Activated CD4-positive, alpha-beta T cell treated with anti-CD3 and anti-CD28 coated beads for 36 hours (primary cell): ENCODE results near the gene ZFPL1. TPM values are rescaled to one million over a fixed set of nuclear protein-coding genes. Genes with fewer than 3 reads are reported as not detected.

Experiments
- ATAC-seq: fragments of 200-7000 bp; cut with Tn5 transposase; one replicate; pipeline ENCODE4 v1.10.0; 2021; ENCODE audit warnings: mild to moderate bottlenecking, moderate library complexity
- CTCF ChIA-PET: fragments of 350-600 bp; sonication (Branson Sonifier 250); formaldehyde crosslinking; loops from one replicate; lab custom pipeline; 2021; ENCODE audit warnings: antibody characterized with exemption; lab: Charles Lee
- POLR2A ChIA-PET: fragments of 350-600 bp; sonication (Branson Sonifier 250); formaldehyde crosslinking; loops from one replicate; lab custom pipeline; 2021; ENCODE audit warnings: antibody characterized with exemption, inconsistent platforms; lab: Charles Lee
- DNase-seq: peaks from one replicate; pipeline ENCODE4 v3.0.0-alpha.2; 2020
- H3K27ac Mint-ChIP-seq: one replicate; pipeline ENCODE4 v1.8.0; 2021; ENCODE audit warnings: mixed read lengths
- H3K27me3 Mint-ChIP-seq: one replicate; pipeline ENCODE4 v1.8.0; 2021; ENCODE audit warnings: mixed read lengths
- H3K36me3 Mint-ChIP-seq: one replicate; pipeline ENCODE4 v1.8.0; 2021; ENCODE audit warnings: low read depth, mixed read lengths
- H3K4me1 Mint-ChIP-seq: one replicate; pipeline ENCODE4 v1.8.0; 2021; ENCODE audit warnings: mixed read lengths
- H3K4me3 Mint-ChIP-seq: one replicate; pipeline ENCODE4 v1.8.0; 2021; ENCODE audit warnings: mild to moderate bottlenecking, moderate library complexity, mixed read lengths
- H3K9me3 Mint-ChIP-seq: one replicate; pipeline ENCODE4 v1.8.0; 2021; ENCODE audit warnings: low read depth, mixed read lengths
- intact Hi-C, 2 experiments: fragments of 100-400 bp; cut with DNase I in 1 of 2; cut with micrococcal nuclease in 1 of 2; formaldehyde crosslinking; loops; one replicate each; pipeline versions ENCODE4 v1.14.2 to v1.15.1; 2022 to 2024; cut with DNase I, micrococcal nuclease
- total RNA-seq, 2 experiments: library from RNA; stranded (reverse); gene quantifications; one replicate each; pipeline ENCODE4 v1.2.3, GENCODE V29; 2021

Gene ZFPL1
- total RNA-seq, 2 experiments from 2014 or later = 24.2 to 31.8 TPM

DNA sequence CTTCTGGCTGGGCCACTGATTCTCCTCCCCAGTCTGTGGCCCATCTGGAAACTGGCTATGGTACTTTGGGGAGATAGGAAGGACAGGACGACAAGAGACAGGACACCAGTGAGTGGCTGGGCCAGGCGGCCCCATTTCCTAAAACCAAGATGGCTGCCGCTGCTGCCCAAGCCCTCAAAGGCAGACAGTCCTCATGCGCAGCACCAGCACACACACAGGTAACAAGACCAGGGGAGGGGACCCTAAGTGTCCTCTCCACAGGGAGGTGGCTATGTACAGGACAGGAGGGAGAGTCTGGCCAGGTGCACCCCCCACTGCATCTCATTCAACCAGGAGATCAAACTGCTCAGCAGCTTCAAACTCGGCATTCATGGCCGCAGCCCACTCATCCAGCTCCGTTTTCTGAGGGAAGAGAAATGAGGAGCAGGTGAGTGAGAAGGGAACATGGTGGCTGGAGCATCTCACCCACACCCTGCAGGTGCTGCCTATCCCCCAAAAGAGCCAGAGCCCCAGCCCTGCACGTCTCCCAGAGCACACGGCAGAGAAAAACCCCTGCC is 5.2 kb upstream of the ZFPL1 start:
- Mint-ChIP-seq H3K27me3 (no peaks in the 10 kb centered on the region), H3K4me3 (no peak overlapping the region), H3K4me1 (peaks cover 35% of the 10 kb centered on the region), H3K36me3 (peaks cover 69% of the 10 kb centered on the region), H3K27ac (peak overlapping the region; percentile 7), H3K9me3 (no peaks in the 10 kb centered on the region)
- ChIA-PET CTCF (interaction anchor here (0.5 to 1.0 kb wide), 3 partner anchors 16 to 131 kb away, joined by 3 to 4 read pairs (median 3); no protein-coding TSS in a partner anchor), POLR2A (interaction anchor here (0.6 to 0.9 kb wide), 3 partner anchors 9 to 69 kb away, joined by 3 read pairs; no protein-coding TSS in a partner anchor)
- DNase-seq = no peak
- intact Hi-C loops = loop anchor here (1.0 kb wide), 1 partner anchor 66 kb away; no protein-coding TSS in a partner anchor
- no peak for ATAC-seq

DNA sequence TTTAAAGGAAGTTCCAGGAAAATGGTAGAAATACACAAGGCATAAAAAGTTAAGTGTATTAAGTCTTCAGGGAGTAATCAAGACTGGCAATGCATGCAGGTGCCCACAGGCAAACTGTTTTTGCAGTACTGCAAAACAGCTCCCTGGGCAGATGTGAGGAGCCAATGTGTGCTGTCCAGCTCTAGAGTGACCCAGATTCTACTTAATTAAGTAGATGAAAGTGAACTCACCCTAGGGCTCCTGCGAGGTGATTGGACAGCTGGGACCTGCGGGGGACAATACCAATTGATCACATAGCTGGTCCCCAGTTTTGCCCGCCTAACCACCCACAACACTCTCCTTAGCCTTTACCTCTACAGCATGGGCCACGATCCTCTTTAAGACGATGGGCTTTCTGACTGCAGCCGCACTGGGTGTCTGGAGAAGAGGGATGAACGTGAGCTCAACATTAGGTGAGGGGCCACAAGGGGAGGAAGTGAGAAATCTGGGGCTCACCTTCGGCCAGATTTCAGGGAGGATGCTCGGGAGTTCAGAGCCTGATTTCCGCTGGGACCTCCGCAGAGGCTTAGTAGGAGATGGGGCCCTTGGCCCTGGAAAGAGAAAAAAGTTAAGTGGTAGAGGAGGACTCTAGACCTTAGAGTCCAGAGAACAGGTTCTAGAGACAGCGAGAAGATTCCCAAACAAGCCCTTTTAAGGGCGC is 738 bp upstream of the ZFPL1 start:
- intact Hi-C loops = loop anchor here in 1 of 2 experiments (1.0 to 5.0 kb wide), 2 partner anchors 41 to 56 kb away; partner anchors contain the start of genes SAC3D1 and SNX15
- no peaks in the 10 kb centered on the region for H3K9me3 Mint-ChIP-seq

DNA sequence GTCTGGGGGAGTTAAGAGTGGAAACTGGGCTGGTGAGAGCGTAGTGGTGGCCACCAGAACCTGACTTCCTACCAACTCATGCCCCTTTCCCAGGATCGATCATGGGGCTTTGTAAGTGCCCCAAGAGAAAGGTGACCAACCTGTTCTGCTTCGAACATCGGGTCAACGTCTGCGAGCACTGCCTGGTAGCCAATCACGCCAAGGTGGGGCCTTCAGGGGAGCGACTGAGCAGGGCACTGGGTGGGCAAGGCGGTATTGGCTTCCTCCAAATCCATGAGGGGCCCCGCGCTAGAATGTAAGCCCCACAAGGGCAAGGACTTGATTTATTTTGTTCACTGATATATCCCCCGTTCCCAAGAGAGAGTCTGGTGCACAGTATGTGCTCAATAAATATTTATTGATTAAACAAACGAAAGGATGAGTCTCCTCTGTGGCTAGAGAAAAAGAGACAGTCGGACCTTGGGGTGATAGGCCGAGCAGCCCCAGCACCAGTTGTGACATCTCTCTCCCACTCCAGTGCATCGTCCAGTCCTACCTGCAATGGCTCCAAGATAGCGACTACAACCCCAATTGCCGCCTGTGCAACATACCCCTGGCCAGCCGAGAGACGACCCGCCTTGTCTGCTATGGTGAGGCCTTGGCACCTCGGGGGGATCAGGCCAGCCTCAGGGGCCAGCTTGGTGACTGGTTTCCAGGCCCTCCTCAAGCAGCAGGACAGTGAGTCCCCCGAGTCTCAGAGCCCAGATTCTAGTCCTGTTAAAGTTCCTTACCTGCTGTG is 765 bp downstream of the ZFPL1 start:
- POLR2A ChIA-PET = interaction anchor here (0.6 to 1.1 kb wide), 3 partner anchors 13 to 554 kb away, joined by 3 to 7 read pairs (median 4); partner anchors contain the start of gene ZNHIT2
- peaks cover 59% of the 10 kb centered on the region for H3K36me3 Mint-ChIP-seq
- H3K9me3 Mint-ChIP-seq = no peaks in the 10 kb centered on the region

More for the DNA sequence above, 738 bp upstream of the ZFPL1 start:
- peak overlapping the region; percentile 99 for H3K4me3 Mint-ChIP-seq
- peaks cover 63% of the 10 kb centered on the region for H3K36me3 Mint-ChIP-seq
- CTCF ChIA-PET = interaction anchor here (0.5 to 1.4 kb wide), 11 partner anchors 9 to 853 kb away, joined by 3 to 5 read pairs (median 3); partner anchors contain the start of gene MRPL49
- peak overlapping the region; percentile 98 for H3K27ac Mint-ChIP-seq
- H3K4me1 Mint-ChIP-seq = peaks cover 47% of the 10 kb centered on the region
- peak; percentile 3 for ATAC-seq
- POLR2A ChIA-PET = interaction anchor here (0.5 to 1.1 kb wide), 5 partner anchors 10 to 1564 kb away, joined by 3 read pairs; partner anchors contain the start of gene TM7SF2
- H3K27me3 Mint-ChIP-seq = no peaks in the 10 kb centered on the region
- DNase-seq = peak; percentile 30

DNA sequence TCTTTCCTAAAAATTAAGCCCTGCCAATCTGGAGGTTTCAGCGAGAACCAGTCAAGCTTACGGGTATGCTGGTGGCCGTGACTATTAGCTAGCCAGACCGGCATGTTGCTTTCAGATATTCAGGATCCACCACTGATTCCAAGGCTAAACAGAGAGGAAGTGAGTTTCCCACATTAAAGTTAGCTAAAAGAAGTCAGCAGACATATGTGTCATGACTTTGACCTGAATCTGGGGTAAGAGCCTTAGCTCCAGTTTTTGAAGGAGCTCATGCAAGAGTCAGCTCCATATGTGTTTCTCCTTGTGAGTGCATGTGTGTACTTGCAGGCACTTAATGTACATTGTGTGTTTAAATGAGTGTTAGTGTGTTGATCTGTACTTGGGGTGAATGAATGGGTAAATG is 1.4 kb downstream of the ZFPL1 start:
- Mint-ChIP-seq H3K4me3 (peak overlapping the region; percentile 99), H3K9me3 (no peaks in the 10 kb centered on the region), H3K27me3 (no peaks in the 10 kb centered on the region), H3K4me1 (peaks cover 31% of the 10 kb centered on the region), H3K27ac (peak overlapping the region; percentile 98), H3K36me3 (peaks cover 56% of the 10 kb centered on the region)
- intact Hi-C loops = loop anchor here in 1 of 2 experiments (2.0 kb wide), 1 partner anchor 25 kb away; the partner anchor contains the start of gene TM7SF2
- POLR2A ChIA-PET = interaction anchor here (1.0 to 1.1 kb wide), 2 partner anchors 13 to 32 kb away, joined by 4 to 7 read pairs; partner anchors contain the start of gene ZNHIT2
- no peak for ATAC-seq
- DNase-seq = no peak
- CTCF ChIA-PET = interaction anchor here (0.7 to 1.2 kb wide), 5 partner anchors 25 to 71 kb away, joined by 3 to 4 read pairs (median 3); partner anchors contain the start of genes ARL2, MRPL49, TM7SF2 and ZNHIT2

More for the DNA sequence above, 765 bp downstream of the ZFPL1 start:
- no peak for DNase-seq
- H3K27ac Mint-ChIP-seq = peak overlapping the region; percentile 98
- peaks cover 35% of the 10 kb centered on the region for H3K4me1 Mint-ChIP-seq
- CTCF ChIA-PET = interaction anchor here (0.7 to 1.2 kb wide), 4 partner anchors 26 to 38 kb away, joined by 3 to 4 read pairs (median 3); partner anchors contain the start of genes MRPL49, TM7SF2 and ZNHIT2
- H3K4me3 Mint-ChIP-seq = peak overlapping the region; percentile 99
- no peaks in the 10 kb centered on the region for H3K27me3 Mint-ChIP-seq
- ATAC-seq = peak; percentile 10
- intact Hi-C loops = loop anchor here (1.0 to 5.0 kb wide), 19 partner anchors 12 to 531 kb away; partner anchors contain the start of genes FAU (in 2 of the 2), MRPL49 (in 2 of the 2), SAC3D1 (in 2 of the 2) and VPS51 (in 2 of the 2)

GRCh38 chr11:65086809-65087208 is 2.8 kb downstream of the ZFPL1 start:
- Mint-ChIP-seq H3K4me3 (no peak overlapping the region), H3K9me3 (no peaks in the 10 kb centered on the region), H3K27me3 (no peaks in the 10 kb centered on the region), H3K36me3 (peaks cover 44% of the 10 kb centered on the region), H3K4me1 (peaks cover 24% of the 10 kb centered on the region), H3K27ac (no peak overlapping the region)
- ChIA-PET POLR2A (no interaction called here), CTCF (no interaction called here)
- intact Hi-C loops = no loop called here
- ATAC-seq (no peak), DNase-seq (no peak)

DNA sequence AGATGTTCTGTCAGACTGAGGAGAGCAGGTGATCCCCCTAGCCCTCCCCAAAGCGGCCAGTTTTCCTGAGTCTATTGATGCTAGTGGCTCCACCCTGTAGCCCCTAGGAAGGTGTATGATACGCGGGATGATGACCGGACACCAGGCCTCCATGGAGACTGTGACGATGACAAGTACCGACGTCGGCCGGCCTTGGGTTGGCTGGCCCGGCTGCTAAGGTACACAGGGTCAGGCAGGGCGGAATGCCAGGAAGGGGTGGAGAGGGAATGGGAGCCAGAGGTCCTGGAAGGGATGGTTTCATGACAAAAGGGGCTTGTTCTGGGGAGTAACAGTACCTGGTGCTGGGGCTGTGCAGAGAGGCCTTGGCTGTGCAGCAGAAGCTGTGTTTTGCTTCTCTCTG is 3.2 kb downstream of the ZFPL1 start:
- POLR2A ChIA-PET = no interaction called here
- Mint-ChIP-seq H3K36me3 (peaks cover 40% of the 10 kb centered on the region), H3K27ac (no peak overlapping the region), H3K4me1 (peaks cover 21% of the 10 kb centered on the region), H3K27me3 (no peaks in the 10 kb centered on the region), H3K9me3 (no peaks in the 10 kb centered on the region), H3K4me3 (no peak overlapping the region)
- DNase-seq (no peak), ATAC-seq (no peak)
- intact Hi-C loops = no loop called here
- CTCF ChIA-PET = no interaction called here

DNA sequence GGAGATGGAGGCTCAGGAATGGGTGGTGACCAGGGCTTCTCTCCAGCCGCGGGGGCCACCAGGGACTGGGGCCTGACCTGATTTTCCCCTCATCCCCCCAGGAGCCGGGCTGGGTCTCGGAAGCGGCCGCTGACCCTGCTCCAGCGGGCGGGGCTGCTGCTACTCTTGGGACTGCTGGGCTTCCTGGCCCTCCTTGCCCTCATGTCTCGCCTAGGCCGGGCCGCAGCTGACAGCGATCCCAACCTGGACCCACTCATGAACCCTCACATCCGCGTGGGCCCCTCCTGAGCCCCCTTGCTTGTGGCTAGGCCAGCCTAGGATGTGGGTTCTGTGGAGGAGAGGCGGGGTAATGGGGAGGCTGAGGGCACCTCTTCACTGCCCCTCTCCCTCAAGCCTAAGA is 3.8 kb downstream of the ZFPL1 start:
- CTCF ChIA-PET = interaction anchor here (1.2 kb wide), 1 partner anchor 11 kb away, joined by 3 read pairs; no protein-coding TSS in a partner anchor
- Mint-ChIP-seq H3K27ac (no peak overlapping the region), H3K4me1 (peaks cover 17% of the 10 kb centered on the region), H3K27me3 (no peaks in the 10 kb centered on the region), H3K9me3 (no peaks in the 10 kb centered on the region), H3K4me3 (no peak overlapping the region), H3K36me3 (peaks cover 34% of the 10 kb centered on the region)
- no peak for ATAC-seq
- intact Hi-C loops = no loop called here
- POLR2A ChIA-PET = no interaction called here
- DNase-seq = no peak

DNA sequence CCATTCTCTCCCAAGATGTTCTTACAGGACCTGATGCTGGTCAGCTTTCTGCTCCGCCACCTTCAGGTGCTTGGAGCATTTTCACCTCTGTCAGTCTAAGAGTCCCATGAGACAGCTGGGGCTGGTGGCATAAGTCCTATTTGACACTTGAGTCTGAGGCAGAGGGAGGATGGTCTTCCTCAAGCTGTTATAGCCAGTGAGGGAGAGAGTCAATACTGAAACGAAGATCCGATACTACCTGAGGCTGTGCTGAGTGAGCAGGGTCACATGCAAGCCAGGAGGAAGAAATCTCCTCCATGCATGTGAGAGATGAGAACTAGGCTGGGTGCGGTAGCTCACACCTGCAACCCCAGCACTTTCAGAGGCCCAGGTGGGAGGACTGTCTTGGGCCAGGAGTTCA is 5.6 kb downstream of the ZFPL1 start:
- no peak overlapping the region for H3K27ac Mint-ChIP-seq
- no peak overlapping the region for H3K4me3 Mint-ChIP-seq
- DNase-seq (no peak), ATAC-seq (no peak)
- no peaks in the 10 kb centered on the region for H3K9me3 Mint-ChIP-seq
- H3K27me3 Mint-ChIP-seq = no peaks in the 10 kb centered on the region
- peaks cover 13% of the 10 kb centered on the region for H3K4me1 Mint-ChIP-seq
- intact Hi-C loops = no loop called here
- peaks cover 23% of the 10 kb centered on the region for H3K36me3 Mint-ChIP-seq
- CTCF ChIA-PET = interaction anchor here (0.8 kb wide), 1 partner anchor 23 kb away, joined by 3 read pairs; no protein-coding TSS in a partner anchor
- POLR2A ChIA-PET = no interaction called here

GRCh38 chr11:65090628-65091027 is 6.6 kb downstream of the ZFPL1 start:
- intact Hi-C loops = no loop called here
- Mint-ChIP-seq H3K36me3 (peaks cover 22% of the 10 kb centered on the region), H3K27ac (no peak overlapping the region), H3K9me3 (no peaks in the 10 kb centered on the region), H3K27me3 (no peaks in the 10 kb centered on the region), H3K4me3 (no peak overlapping the region), H3K4me1 (peaks cover 6% of the 10 kb centered on the region)
- ATAC-seq (no peak), DNase-seq (no peak)
- ChIA-PET POLR2A (interaction anchor here (0.6 to 1.0 kb wide), 2 partner anchors 11 to 47 kb away, joined by 3 read pairs; no protein-coding TSS in a partner anchor), CTCF (no interaction called here)

DNA sequence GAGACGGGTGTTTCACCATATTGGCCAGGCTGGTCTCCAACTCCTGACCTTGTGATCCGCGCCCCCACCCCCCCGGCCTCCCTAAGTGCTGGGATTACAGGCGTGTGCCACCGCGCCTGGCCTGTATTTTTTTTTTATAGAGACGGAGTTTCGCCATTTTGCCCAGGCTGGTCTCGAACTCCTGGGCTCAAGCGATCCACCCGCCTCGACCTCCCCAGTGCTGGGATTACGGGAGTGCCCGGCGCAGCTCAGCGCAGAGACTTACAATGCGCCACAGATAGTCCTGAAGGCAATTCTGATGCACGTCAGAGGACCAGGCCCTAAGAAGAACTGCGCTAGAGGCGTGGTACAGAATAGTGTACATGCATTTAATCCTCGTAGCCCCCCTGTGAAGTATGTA is 11.4 kb downstream of the ZFPL1 start:
- H3K9me3 Mint-ChIP-seq = no peaks in the 10 kb centered on the region
- H3K36me3 Mint-ChIP-seq = peaks cover 4% of the 10 kb centered on the region
- CTCF ChIA-PET = interaction anchor here (0.6 to 7.5 kb wide), 5 partner anchors 17 to 84 kb away, joined by 3 to 56 read pairs (median 3); partner anchors contain the start of gene TM7SF2
- DNase-seq (no peak), ATAC-seq (no peak)
- H3K4me1 Mint-ChIP-seq = peaks cover 12% of the 10 kb centered on the region
- intact Hi-C loops = no loop called here
- no peaks in the 10 kb centered on the region for H3K27me3 Mint-ChIP-seq
- POLR2A ChIA-PET = no interaction called here
- H3K4me3 Mint-ChIP-seq = peak overlapping the region; percentile 92
- peak overlapping the region; percentile 94 for H3K27ac Mint-ChIP-seq
